GM12864 (cell line): ENCODE data around the gene OTOF.

Experiments
- DNase-seq: peaks from one replicate; pipeline ENCODE4 v3.0.0-alpha.2; 2011; ENCODE audit warnings: low read depth
- H3K4me3 ChIP-seq: 2 replicates; pipeline ENCODE4 v1.5.1; 2011; ENCODE audit warnings: mild to moderate bottlenecking, low read depth, low read length, control low read depth
- CTCF ChIP-seq: IDR thresholded peaks from 2 replicates; pipeline ENCODE4 v1.5.1; 2011; ENCODE audit warnings: low read depth, mild to moderate bottlenecking, moderate library complexity, low read length, control low read depth, inconsistent platforms; ENCODE audit errors: missing control alignments

Gene OTOF

GRCh38 chr2:26493566-26493965, 15.6 kb upstream of the OTOF start:
- no peak for DNase-seq
- no peak for TF ChIP-seq CTCF
- H3K4me3 ChIP-seq = no peak overlapping the region

GRCh38 chr2:26492749-26493515, 15.0 kb upstream of the OTOF start:
- no peak for DNase-seq
- no peak for TF ChIP-seq CTCF
- no peak overlapping the region for H3K4me3 ChIP-seq

GRCh38 chr2:26491563-26492167, 13.7 kb upstream of the OTOF start:
- no peak for DNase-seq
- H3K4me3 ChIP-seq = no peak overlapping the region
- no peak for TF ChIP-seq CTCF

- DNase-seq = no peak
- H3K4me3 ChIP-seq = no peak overlapping the region
- TF ChIP-seq CTCF = no peak
Observed at GRCh38 chr2:26489213-26489850, 11.4 kb upstream of the OTOF start.

GRCh38 chr2:26488463-26489212, 10.7 kb upstream of the OTOF start:
- DNase-seq = no peak
- no peak for TF ChIP-seq CTCF
- no peak overlapping the region for H3K4me3 ChIP-seq

- DNase-seq = no peak
- no peak for TF ChIP-seq CTCF
- no peak overlapping the region for H3K4me3 ChIP-seq
Observed at GRCh38 chr2:26487192-26487591, 9.3 kb upstream of the OTOF start.
